Measurements from ENCODE around the gene STOM. TPM values are rescaled to one million over a fixed set of nuclear protein-coding genes. Genes with fewer than 3 reads are reported as not detected.
A peak's percentile ranks its signal among the peaks of the same experiment; 100 is the strongest.

The STOM gene, protein sequence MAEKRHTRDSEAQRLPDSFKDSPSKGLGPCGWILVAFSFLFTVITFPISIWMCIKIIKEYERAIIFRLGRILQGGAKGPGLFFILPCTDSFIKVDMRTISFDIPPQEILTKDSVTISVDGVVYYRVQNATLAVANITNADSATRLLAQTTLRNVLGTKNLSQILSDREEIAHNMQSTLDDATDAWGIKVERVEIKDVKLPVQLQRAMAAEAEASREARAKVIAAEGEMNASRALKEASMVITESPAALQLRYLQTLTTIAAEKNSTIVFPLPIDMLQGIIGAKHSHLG
- total RNA-seq (2022) (26.5 and 33.1 TPM in 2 replicates), Bru-seq, nascent RNA (percentile 62 among the genes with signal in this experiment), BruChase-seq, experiment 1, labeled RNA remaining after a 2-hour chase (percentile 66 among the genes with signal in this experiment), BruChase-seq, experiment 2, labeled RNA remaining after a 6-hour chase (percentile 85 among the genes with signal in this experiment)
- long read RNA-seq, transcript STOM-201 (7 exons, 3,010 nt), result major isoform, 57 of 62 reads
- long read RNA-seq, partial matches to known transcripts, result 3 of 62 reads
- long read RNA-seq, other reads (novel, unspliced or antisense), result 2 of 62 reads

DNA sequence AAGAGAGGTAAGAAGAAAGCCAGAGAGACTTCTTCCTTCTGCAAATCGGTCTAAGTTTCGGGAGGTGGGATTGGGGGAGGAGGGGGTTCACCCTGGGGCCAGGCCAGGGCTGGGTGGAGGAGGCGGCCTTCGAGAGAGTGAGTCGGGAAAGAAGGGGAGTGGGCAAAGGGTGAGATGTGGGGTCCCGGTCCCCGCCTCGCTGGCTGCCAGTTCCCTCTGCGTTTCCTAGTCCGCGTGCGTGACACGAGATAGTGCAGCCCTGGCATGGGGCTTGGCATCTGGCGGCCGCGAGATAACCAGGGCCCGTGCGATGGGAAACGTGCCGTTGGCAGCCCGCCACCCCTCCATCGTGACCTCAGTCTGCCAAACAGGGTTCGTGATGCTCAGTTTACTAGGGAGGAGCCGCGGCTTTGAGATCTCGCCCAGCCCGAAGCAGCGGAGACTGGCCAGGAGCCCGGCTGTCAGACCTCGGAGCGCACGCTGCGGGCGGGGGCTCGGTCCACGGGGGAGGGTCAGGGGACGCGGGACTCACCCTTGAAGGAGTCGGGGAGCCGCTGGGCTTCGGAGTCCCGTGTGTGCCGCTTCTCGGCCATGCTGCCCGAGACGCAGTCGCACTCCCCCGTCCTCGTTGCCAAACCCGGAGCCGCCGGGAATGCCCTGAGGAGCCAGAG lies at the start of gene STOM:
Gene STOM (minus strand): TSS at position 656 of the 671 bp plus-strand sequence. CDS start 63 bp downstream, at position 593.
- no peaks in the 10 kb centered on the region for H3K27me3 ChIP-seq (replicated peaks; ENCODE audit: control insufficient read depth, insufficient read depth, low read length)
- Mint-ChIP-seq H3K27me3 (ENCODE audit: insufficient read depth, unreplicated experiment) (no peaks in the 10 kb centered on the region), H3K4me1 (ENCODE audit: low read depth, unreplicated experiment) (peaks cover 23% of the 10 kb centered on the region), H3K9me3 (ENCODE audit: unreplicated experiment) (peaks cover 12% of the 10 kb centered on the region), H3K4me3 (ENCODE audit: unreplicated experiment) (peak within 1 kb of the TSS; percentile 70), H3K27ac (ENCODE audit: unreplicated experiment) (peak within 1 kb of the TSS; percentile 73), H3K36me3 (ENCODE audit: insufficient read depth, unreplicated experiment) (peaks cover 6% of the 10 kb centered on the region)
- TF ChIP-seq, protein P1, sequence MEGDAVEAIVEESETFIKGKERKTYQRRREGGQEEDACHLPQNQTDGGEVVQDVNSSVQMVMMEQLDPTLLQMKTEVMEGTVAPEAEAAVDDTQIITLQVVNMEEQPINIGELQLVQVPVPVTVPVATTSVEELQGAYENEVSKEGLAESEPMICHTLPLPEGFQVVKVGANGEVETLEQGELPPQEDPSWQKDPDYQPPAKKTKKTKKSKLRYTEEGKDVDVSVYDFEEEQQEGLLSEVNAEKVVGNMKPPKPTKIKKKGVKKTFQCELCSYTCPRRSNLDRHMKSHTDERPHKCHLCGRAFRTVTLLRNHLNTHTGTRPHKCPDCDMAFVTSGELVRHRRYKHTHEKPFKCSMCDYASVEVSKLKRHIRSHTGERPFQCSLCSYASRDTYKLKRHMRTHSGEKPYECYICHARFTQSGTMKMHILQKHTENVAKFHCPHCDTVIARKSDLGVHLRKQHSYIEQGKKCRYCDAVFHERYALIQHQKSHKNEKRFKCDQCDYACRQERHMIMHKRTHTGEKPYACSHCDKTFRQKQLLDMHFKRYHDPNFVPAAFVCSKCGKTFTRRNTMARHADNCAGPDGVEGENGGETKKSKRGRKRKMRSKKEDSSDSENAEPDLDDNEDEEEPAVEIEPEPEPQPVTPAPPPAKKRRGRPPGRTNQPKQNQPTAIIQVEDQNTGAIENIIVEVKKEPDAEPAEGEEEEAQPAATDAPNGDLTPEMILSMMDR (IDR thresholded peaks at IDR 0.05; ENCODE audit: insufficient read depth in 1 of 2, low read depth in 1 of 2, low read length in 1 of 2, severe bottlenecking in 1 of 2, unreplicated experiment in 1 of 2), result no peak
- peaks cover 62% of the 10 kb centered on the region for H3K4me1 ChIP-seq
- H3K4me3 ChIP-seq (ENCODE audit: low read depth, low read length), result peak within 1 kb of the TSS; percentile 47
- ChIA-PET POLR2A (no interaction called here), CTCF (no interaction called here)
- TSS peak; percentile 41 for BruUV-seq (replicated peaks)
- no peaks in the 10 kb centered on the region for H3K36me3 ChIP-seq (ENCODE audit: control insufficient read depth, insufficient read depth, low read length)
- H3K9me3 ChIP-seq, result no peaks in the 10 kb centered on the region
- no peak for DNase-seq
- intact Hi-C loops (cut with micrococcal nuclease; ENCODE audit: unreplicated experiment), result no loop called here

DNA sequence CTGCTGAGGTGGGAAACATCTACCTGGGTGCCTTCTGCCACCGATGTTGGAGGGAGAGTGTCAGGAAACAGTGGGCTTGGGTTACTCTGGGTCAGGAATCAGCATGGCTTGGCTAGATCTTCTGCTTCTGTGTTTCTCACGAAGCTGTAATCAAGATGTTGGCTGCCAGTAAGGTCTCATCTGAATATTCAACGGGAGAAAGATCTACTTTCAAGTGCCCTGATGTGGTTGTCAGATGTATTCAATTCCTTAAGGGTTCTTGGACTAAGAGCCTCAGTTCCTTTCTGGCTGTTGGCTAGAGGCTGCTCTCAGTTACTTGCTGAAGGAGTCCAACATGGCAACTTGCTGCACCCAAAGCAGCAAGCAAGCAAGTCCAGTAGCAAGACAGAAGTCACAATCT lies 41.9 kb upstream of the STOM start:
- BruUV-seq (replicated peaks), result no TSS peak
- TF ChIP-seq, protein P1 (IDR thresholded peaks at IDR 0.05; ENCODE audit: insufficient read depth in 1 of 2, low read depth in 1 of 2, low read length in 1 of 2, severe bottlenecking in 1 of 2, unreplicated experiment in 1 of 2), result no peak
- CTCF ChIA-PET, result no interaction called here
- DNase-seq, result no peak
- Histone ChIP-seq H3K27me3 (replicated peaks; ENCODE audit: control insufficient read depth, insufficient read depth, low read length) (no peaks in the 10 kb centered on the region), H3K4me1 (no peaks in the 10 kb centered on the region), H3K4me3 (ENCODE audit: low read depth, low read length) (no peak overlapping the region), H3K9me3 (no peaks in the 10 kb centered on the region), H3K36me3 (ENCODE audit: control insufficient read depth, insufficient read depth, low read length) (no peaks in the 10 kb centered on the region)
- H3K36me3 Mint-ChIP-seq (ENCODE audit: insufficient read depth, unreplicated experiment), result no peaks in the 10 kb centered on the region
- intact Hi-C loops (cut with micrococcal nuclease; ENCODE audit: unreplicated experiment), result no loop called here
- H3K27me3 Mint-ChIP-seq (ENCODE audit: insufficient read depth, unreplicated experiment), result peaks cover 5% of the 10 kb centered on the region
- H3K4me3 Mint-ChIP-seq (ENCODE audit: unreplicated experiment), result no peak overlapping the region
- POLR2A ChIA-PET, result no interaction called here
- H3K9me3 Mint-ChIP-seq (ENCODE audit: unreplicated experiment), result no peaks in the 10 kb centered on the region
- no peaks in the 10 kb centered on the region for H3K4me1 Mint-ChIP-seq (ENCODE audit: low read depth, unreplicated experiment)
- H3K27ac Mint-ChIP-seq (ENCODE audit: unreplicated experiment), result no peak overlapping the region

DNA sequence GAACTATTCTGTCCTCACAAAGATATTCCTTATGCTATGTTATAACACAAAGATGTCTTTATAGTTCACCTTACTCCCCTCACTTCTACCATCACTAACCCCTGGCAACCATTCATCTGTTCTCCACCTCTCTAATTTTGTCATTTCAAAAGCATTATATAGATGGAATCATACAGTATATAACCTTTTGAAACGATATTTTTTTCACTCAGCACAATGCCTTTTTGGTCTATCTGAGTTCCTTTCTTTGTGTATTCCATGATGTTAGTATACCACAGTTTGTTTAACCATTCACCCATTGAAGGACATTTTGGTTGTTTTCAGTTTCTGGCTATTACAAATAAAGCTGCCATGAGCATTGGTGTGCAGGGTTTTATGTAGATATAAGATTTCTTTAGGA lies 35.8 kb upstream of the STOM start:
- POLR2A ChIA-PET, result no interaction called here

More for the DNA sequence above, 35.8 kb upstream of the STOM start:
- DNase-seq, result no peak
- Histone ChIP-seq H3K4me1 (no peaks in the 10 kb centered on the region), H3K4me3 (ENCODE audit: low read depth, low read length) (no peak overlapping the region), H3K9me3 (peaks cover 11% of the 10 kb centered on the region), H3K36me3 (ENCODE audit: control insufficient read depth, insufficient read depth, low read length) (no peaks in the 10 kb centered on the region), H3K27me3 (replicated peaks; ENCODE audit: control insufficient read depth, insufficient read depth, low read length) (no peaks in the 10 kb centered on the region)
- no peaks in the 10 kb centered on the region for H3K4me1 Mint-ChIP-seq (ENCODE audit: low read depth, unreplicated experiment)
- no peak overlapping the region for H3K27ac Mint-ChIP-seq (ENCODE audit: unreplicated experiment)
- peaks cover 6% of the 10 kb centered on the region for H3K36me3 Mint-ChIP-seq (ENCODE audit: insufficient read depth, unreplicated experiment)
- CTCF ChIA-PET, result no interaction called here
- intact Hi-C loops (cut with micrococcal nuclease; ENCODE audit: unreplicated experiment), result no loop called here
- no peak overlapping the region for H3K4me3 Mint-ChIP-seq (ENCODE audit: unreplicated experiment)
- H3K27me3 Mint-ChIP-seq (ENCODE audit: insufficient read depth, unreplicated experiment), result peaks cover 2% of the 10 kb centered on the region
- TF ChIP-seq, protein P1 (IDR thresholded peaks at IDR 0.05; ENCODE audit: insufficient read depth in 1 of 2, low read depth in 1 of 2, low read length in 1 of 2, severe bottlenecking in 1 of 2, unreplicated experiment in 1 of 2), result no peak
- no TSS peak for BruUV-seq (replicated peaks)
- H3K9me3 Mint-ChIP-seq (ENCODE audit: unreplicated experiment), result peaks cover 10% of the 10 kb centered on the region
